ENCODE data around the gene PGGHG.

- no peak for TF ChIP-seq CTCF (IDR thresholded peaks at IDR 0.05)
- no peak for TF ChIP-seq POLR2A (IDR thresholded peaks at IDR 0.05)
Observed at GRCh38 chr11:288478-289397, at the start of gene PGGHG.
